Hepatocyte (in vitro differentiated cells): Measurements from ENCODE around the gene GLDC. TPM values are rescaled to one million over a fixed set of nuclear protein-coding genes. Genes with fewer than 3 reads are reported as not detected.

Experiments used
- DNase-seq: peaks from one replicate; pipeline ENCODE4 v3.0.0-alpha.2; 2016; ENCODE audit warnings: low spot score
- H2AFZ ChIP-seq: fragments of 200-600 bp; sonication (generic); 2 replicates; pipeline ENCODE4 v1.6.0; 2016; ENCODE audit warnings: antibody characterized with exemption, mild to moderate bottlenecking
- H3K27ac ChIP-seq: fragments of 200-600 bp; sonication (generic); 2 replicates; pipeline ENCODE4 v1.5.1; 2016; ENCODE audit warnings: mild to moderate bottlenecking
- H3K27me3 ChIP-seq: fragments of 200-600 bp; sonication (generic); 2 replicates; pipeline ENCODE4 v1.6.1; 2016
- H3K36me3 ChIP-seq: fragments of 200-600 bp; sonication (generic); replicated peaks from 2 replicates; pipeline ENCODE4 v1.5.1; 2016; ENCODE audit warnings: low read depth; ENCODE audit not compliant: insufficient read depth
- H3K4me1 ChIP-seq: fragments of 200-600 bp; sonication (generic); 2 replicates; pipeline ENCODE4 v1.5.1; 2016; ENCODE audit warnings: mild to moderate bottlenecking, moderate library complexity; ENCODE audit not compliant: insufficient read depth
- H3K4me2 ChIP-seq: fragments of 200-600 bp; sonication (generic); 2 replicates; pipeline ENCODE4 v1.6.0; 2016
- H3K4me3 ChIP-seq: fragments of 200-600 bp; sonication (generic); 2 replicates; pipeline ENCODE4 v1.5.1; 2016; ENCODE audit warnings: mild to moderate bottlenecking
- H3K79me2 ChIP-seq: fragments of 200-600 bp; sonication (generic); 2 replicates; pipeline ENCODE4 v1.6.0; 2017; ENCODE audit warnings: mild to moderate bottlenecking
- H3K9me2 ChIP-seq: fragments of 200-600 bp; sonication (generic); replicated peaks from 2 replicates; pipeline ENCODE4 v1.6.0; 2017; ENCODE audit warnings: mild to moderate bottlenecking; ENCODE audit not compliant: insufficient read depth
- H3K9me3 ChIP-seq: fragments of 200-600 bp; sonication (generic); 2 replicates; pipeline ENCODE4 v1.5.1; 2016; ENCODE audit warnings: low read depth, mild to moderate bottlenecking
- H4K20me1 ChIP-seq: fragments of 200-600 bp; sonication (generic); 2 replicates; pipeline ENCODE4 v1.6.0; 2016; ENCODE audit warnings: mild to moderate bottlenecking; ENCODE audit not compliant: insufficient read depth, poor library complexity, severe bottlenecking
- CTCF ChIP-seq: fragments of 200-600 bp; sonication (generic); IDR thresholded peaks from 2 replicates; pipeline ENCODE4 v1.5.1; 2016; ENCODE audit warnings: antibody characterized with exemption, mild to moderate bottlenecking; ENCODE audit not compliant: poor library complexity
- EZH2 ChIP-seq: fragments of 200-600 bp; sonication (generic); IDR thresholded peaks from 2 replicates; pipeline ENCODE4 v1.6.1; 2016; ENCODE audit warnings: antibody characterized with exemption, mild to moderate bottlenecking, borderline replicate concordance
- EZH2phosphoT487 ChIP-seq: fragments of 200-600 bp; sonication (generic); IDR thresholded peaks from one replicate; pipeline ENCODE4 v1.6.1; 2018; ENCODE audit warnings: antibody characterized with exemption, mild to moderate bottlenecking, low read depth, moderate library complexity; ENCODE audit not compliant: unreplicated experiment, severe bottlenecking
- WGBS: methylation state at CpG from one replicate; pipeline ENCODE4 v1.1.6; 2016; ENCODE audit warnings: low lambda C conversion rate; ENCODE audit errors: missing lambda C conversion rate; 5-methylcytosine and 5-hydroxymethylcytosine counted together
- polyA plus RNA-seq: library from polyadenylated mRNA; unstranded; fragments of >200 nt; fragmentation: Nextera tagmentation; extraction: Ambion mirVana; gene quantifications from 2 replicates; pipeline ENCODE4 v1.2.1, GENCODE V29; 2016
- total RNA-seq: library from RNA; depleted of rRNA; stranded (reverse); fragments of >200 nt; gene quantifications from 2 replicates; pipeline ENCODE4 v1.2.3, GENCODE V29; 2014

The GLDC gene
- total and polyA plus RNA-seq, 2 experiments from 2014 or later, result 15.6 to 18.4 TPM

DNA sequence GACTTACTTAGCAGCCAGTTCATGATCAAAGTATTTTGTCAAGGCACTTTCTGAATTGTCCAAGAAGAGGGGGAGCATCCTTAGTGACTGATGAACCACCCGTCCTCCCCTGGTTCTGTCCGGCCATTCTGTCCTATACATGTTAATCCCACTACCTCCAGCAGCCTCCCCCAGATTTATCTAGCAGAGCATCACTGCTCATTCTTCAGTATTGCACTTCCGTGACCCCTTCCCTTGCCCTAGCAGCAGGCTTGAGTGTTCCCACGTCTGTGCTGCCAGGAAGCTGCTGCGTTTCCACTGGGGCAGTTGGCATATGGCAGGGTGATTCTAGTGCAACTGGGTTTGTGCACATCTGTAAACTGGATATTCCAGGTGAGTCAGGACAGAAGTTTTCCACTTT is 4.5 kb downstream of the GLDC start:
- H3K4me1 ChIP-seq, result peaks cover 8% of the 10 kb centered on the region
- no peaks in the 10 kb centered on the region for H3K9me3 ChIP-seq
- TF ChIP-seq CTCF (no peak), EZH2 (no peak), EZH2phosphoT487 (no peak)
- H3K36me3 ChIP-seq, result no peaks in the 10 kb centered on the region
- peaks cover 13% of the 10 kb centered on the region for H3K79me2 ChIP-seq
- no peak for DNase-seq
- no peak overlapping the region for H2AFZ ChIP-seq
- no peaks in the 10 kb centered on the region for H4K20me1 ChIP-seq
- no peak overlapping the region for H3K4me3 ChIP-seq
- H3K27me3 ChIP-seq, result peaks cover 21% of the 10 kb centered on the region
- no peaks in the 10 kb centered on the region for H3K9me2 ChIP-seq
- H3K27ac ChIP-seq, result no peak overlapping the region
- no peak overlapping the region for H3K4me2 ChIP-seq
- WGBS, result 82% methylated on average over 5 of the region's 5 CpGs

GRCh38 chr9:6640268-6641051 is 5.1 kb downstream of the GLDC start:
- Histone ChIP-seq H3K4me2 (no peak overlapping the region), H3K9me2 (no peaks in the 10 kb centered on the region), H3K27me3 (peaks cover 21% of the 10 kb centered on the region), H2AFZ (no peak overlapping the region), H3K4me3 (no peak overlapping the region), H3K4me1 (peaks cover 8% of the 10 kb centered on the region), H4K20me1 (no peaks in the 10 kb centered on the region), H3K36me3 (no peaks in the 10 kb centered on the region), H3K79me2 (peaks cover 13% of the 10 kb centered on the region), H3K9me3 (no peaks in the 10 kb centered on the region), H3K27ac (no peak overlapping the region)
- peak; percentile 17 for DNase-seq
- 81% methylated on average over 9 of the region's 9 CpGs for WGBS
- TF ChIP-seq EZH2phosphoT487 (no peak), CTCF (no peak), EZH2 (no peak)

DNA sequence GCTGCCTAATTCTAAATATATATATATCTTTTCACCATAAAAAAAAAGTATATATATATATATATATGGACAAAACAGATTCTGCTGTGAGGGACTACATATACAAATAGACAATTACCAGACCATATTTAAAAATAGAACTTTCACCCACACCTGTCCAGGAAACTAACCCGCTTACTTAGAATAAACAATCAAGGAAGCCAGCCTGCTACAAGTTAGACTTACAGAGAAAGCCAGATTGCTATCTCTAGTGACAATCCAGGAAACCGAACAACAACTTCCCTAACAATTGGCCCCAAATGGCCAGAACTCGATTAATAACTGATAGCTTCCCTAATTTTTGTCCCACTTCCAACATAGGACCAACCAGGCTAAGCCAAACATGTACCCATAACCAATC is 5.9 kb downstream of the GLDC start:
- TF ChIP-seq CTCF (no peak), EZH2 (no peak), EZH2phosphoT487 (no peak)
- H4K20me1 ChIP-seq, result no peaks in the 10 kb centered on the region
- H3K4me3 ChIP-seq, result no peak overlapping the region
- no peak for DNase-seq
- no peaks in the 10 kb centered on the region for H3K9me2 ChIP-seq
- H3K36me3 ChIP-seq, result no peaks in the 10 kb centered on the region
- peaks cover 17% of the 10 kb centered on the region for H3K27me3 ChIP-seq
- H3K9me3 ChIP-seq, result no peaks in the 10 kb centered on the region
- no peak overlapping the region for H3K4me2 ChIP-seq
- 83% methylated on average over 3 of the region's 3 CpGs for WGBS
- H3K4me1 ChIP-seq, result peaks cover 3% of the 10 kb centered on the region
- peaks cover 10% of the 10 kb centered on the region for H3K79me2 ChIP-seq
- H2AFZ ChIP-seq, result no peak overlapping the region
- H3K27ac ChIP-seq, result no peak overlapping the region
